IPS DF 19.7 (cell line): ENCODE results near the gene C8B.

ENCODE experiments used
- DNase-seq: peaks from one replicate; pipeline ENCODE4 v3.0.0-alpha.2; 2013; ENCODE audit warnings: low read depth, low spot score

The C8B gene

GRCh38 chr1:56965916-56966697 is at the start of gene C8B:
C8B (minus strand) TSS chr1:56966015; CDS start chr1:56965948, 67 bp downstream.
- DNase-seq: no peak

GRCh38 chr1:57015071-57015470 is 49.3 kb upstream of the C8B start:
- no peak for DNase-seq

GRCh38 chr1:57013522-57013921 is 47.7 kb upstream of the C8B start:
- no peak for DNase-seq

DNA sequence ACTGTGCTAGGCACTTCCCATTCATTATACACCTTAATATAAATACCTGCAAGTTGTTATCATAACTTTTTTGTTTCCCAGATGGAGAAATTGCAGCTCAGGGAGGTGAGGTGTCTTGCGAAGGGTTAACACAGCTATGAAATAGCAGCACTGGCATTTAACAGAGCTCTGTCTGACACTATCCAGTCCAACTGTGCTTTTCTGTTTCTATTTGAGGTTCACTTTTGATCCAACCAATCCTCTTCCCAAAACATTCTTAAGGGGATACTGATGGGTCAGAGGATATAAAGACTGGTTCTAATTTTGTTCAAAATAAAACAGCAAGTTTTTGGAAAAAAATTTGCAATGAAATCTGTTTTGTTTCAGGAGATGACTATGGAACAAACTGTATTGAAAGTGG is 46.5 kb upstream of the C8B start:
- DNase-seq: no peak

- DNase-seq: no peak
Observed at GRCh38 chr1:57010511-57010910, 44.7 kb upstream of the C8B start.

- no peak for DNase-seq
Observed at GRCh38 chr1:57007948-57008347, 42.1 kb upstream of the C8B start.

- DNase-seq: no peak
Observed at GRCh38 chr1:57007472-57007871, 41.7 kb upstream of the C8B start.

DNA sequence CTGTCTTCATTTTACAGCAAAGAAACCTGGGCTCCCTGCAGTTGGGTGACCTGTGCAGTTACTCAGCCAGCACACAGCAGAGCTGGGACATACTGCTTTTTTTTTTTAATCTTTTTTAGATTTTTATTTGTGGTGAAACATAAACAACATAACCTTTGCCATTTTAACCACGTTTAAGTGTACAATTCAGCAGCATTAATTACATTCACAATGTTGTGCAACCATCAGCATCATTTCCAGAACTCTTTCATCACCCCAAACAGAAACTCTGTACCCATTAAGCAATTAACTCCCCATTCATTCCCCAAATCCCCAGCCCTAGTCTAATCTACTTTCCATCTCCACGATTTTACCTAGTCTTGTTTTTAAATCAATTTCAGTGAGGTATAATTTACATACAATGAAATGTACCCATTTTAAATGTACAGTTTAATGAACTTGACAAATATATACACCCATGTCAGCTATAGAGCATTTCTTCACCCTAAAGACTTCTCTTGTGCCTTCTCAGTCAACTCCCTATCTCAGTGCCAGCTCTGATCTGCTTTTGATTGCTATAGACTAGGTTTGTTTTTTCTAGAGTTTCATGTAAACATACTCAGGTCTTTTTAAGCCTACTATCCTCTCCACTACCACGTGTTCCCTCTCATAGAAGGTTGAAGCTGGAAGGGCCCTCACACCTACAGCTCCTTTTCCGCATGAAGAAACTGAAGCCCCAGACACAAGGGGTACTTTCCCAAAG is 37.8 kb upstream of the C8B start:
- no peak for DNase-seq

- no peak for DNase-seq
Observed at GRCh38 chr1:56995414-56996100, 29.7 kb upstream of the C8B start.

GRCh38 chr1:56993475-56993874 is 27.7 kb upstream of the C8B start:
- DNase-seq: no peak

- no peak for DNase-seq
Observed at GRCh38 chr1:56992318-56993125, 26.7 kb upstream of the C8B start.

- no peak for DNase-seq
Observed at GRCh38 chr1:56991576-56991975, 25.8 kb upstream of the C8B start.

DNA sequence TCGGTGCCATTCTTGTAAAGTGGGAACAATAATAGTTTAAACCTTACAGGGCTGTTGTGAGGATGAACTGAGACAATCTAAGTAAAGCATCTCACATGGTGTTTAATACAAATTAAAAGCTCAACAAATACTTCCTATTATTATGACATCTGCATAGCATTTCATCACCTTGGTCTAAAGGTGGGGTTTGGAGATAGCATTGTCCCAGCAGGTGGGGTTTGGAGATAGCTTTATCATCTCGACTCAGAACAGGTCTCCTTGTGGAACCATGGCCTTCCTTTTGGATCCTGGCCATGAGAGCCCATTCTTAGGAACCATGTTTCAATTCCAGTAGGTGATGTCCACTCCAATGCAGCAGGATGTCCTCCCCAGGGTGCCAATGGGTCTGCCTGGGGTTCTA is 20.6 kb upstream of the C8B start:
- DNase-seq: no peak

DNA sequence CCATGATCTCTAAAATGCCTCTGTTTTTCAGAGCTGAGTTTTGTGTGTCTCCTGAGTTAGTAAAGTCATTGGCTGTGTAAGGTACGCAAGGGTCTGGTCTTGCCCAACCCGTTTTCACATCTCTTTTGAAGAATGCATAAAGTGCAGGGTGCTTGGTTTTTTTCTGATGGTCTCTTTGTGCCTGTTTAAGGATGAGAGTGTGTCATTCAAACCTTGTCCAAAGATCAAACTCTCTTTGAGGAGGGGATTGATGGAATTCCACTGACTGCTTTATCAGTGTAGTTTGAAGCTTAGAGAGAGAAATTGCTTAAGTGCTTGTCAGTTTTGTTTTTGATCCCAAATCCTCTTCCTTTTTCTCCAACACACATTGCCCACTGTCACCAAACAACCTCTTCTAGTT is 20.0 kb upstream of the C8B start:
- DNase-seq: no peak

- no peak for DNase-seq
Observed at GRCh38 chr1:56983484-56983883, 17.7 kb upstream of the C8B start.

DNA sequence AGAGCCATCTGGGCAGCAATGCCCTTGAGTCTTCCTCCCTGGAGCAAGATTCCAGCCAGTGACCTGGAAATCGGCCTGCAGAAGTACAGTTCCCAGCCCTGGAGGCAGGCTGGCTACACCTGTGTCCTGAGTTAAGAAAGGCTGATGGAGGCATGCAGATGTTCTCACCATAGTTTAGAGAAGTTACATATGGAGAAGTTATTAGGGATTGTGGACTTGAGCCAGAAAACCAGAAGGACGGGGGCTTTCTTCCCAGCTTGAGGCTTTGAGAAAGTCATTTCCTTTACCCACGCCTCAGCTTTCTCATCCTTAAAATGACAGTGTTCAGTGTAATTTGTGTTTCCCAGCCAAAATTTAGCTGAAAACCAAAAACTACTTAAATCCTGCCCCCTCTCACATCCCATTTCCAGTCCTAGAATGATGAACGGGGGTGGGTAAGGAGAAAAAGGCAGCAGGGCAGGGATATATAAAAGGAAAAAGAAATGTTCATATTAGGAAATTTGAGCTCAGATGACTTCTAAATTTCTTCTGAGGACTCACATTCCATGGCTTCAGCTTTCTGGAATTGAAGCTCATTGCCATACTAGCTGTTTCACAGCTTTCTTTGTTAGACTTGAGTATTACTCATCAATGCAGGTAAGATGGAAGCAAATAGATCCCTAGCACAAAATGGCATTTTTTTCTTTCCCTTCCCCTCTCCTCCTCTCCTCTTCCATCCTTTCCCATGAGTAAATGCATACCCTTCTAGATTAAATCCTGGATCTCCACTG is 14.4 kb upstream of the C8B start:
- no peak for DNase-seq

DNA sequence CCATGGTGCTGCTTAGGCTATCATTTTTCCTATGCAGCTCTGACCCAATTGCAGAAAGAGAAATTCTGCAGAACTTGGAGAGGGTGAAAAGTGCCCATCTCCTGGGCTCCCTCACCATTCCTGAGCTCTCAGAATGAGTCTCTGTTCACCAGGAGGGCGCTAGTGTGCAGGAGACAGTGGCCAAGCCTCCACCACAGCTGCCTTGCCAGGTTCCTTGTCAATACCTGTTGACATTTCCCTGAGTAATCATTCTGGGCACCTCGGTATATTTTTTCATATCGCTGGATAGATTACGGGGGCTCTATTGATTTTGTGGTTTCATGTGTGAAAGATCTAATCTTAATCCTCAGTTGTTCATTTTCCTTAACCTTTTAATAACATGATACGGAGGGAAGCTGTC is 13.0 kb upstream of the C8B start:
- DNase-seq: no peak

DNA sequence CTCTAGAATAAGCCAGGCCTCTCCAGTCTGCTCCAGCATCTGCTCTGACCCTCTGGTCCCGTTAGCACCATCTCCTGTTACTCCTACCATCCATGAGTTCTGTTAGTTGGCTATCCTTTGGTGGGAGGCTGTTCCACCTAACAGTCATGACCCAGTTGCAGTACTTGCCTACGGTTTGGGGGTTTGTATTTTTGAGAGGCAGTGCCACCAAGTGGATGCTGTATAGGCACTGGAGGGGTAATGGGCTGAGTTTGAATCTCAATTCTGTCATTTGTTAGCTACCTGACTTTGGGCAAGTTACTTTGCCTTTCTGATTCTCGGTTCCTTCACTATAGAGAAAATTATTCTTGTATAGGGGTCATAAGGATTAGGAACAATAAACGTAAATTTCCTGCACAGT is 12.1 kb upstream of the C8B start:
- no peak for DNase-seq

DNA sequence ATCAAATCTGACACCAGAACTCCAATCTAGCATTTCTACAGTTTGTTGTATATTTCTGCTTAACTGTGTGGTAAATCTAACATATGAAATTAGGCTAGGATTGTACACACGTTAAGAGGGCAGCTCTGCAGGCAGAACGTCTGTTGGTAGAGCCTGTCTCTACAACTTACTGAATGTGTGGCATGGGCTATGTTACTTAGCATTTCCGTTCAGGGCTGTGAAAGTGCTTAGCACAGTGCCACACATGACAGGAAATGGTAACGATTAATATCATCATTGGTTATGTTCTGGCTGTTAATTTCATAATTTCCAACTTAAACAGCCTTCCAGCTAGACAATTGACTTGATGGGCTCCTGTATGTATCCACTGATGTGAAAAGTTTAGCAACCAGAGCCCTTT is 9.6 kb upstream of the C8B start:
- DNase-seq: no peak

GRCh38 chr1:56973923-56974742 is 8.3 kb upstream of the C8B start:
- no peak for DNase-seq
